Measurements from ENCODE around the gene ADORA2A. TPM values are rescaled to one million over a fixed set of nuclear protein-coding genes. Genes with fewer than 3 reads are reported as not detected.
"Not testable (repeated sequence)": the region's sequence is repeated elsewhere in the genome, so short reads cannot be mapped to it uniquely, and the experiment has no call there.

ADORA2A gene
- total RNA-seq, 1 donor from 2014 or later = 20.2 TPM

GRCh38 chr22:24481641-24482040 is 54.2 kb downstream of the ADORA2A start:
- Mint-ChIP-seq H3K4me3 (ENCODE audit: low read depth) (no peak overlapping the region), H3K9me3 (no peaks in the 10 kb centered on the region), H3K36me3 (ENCODE audit: low read depth) (no peaks in the 10 kb centered on the region), H3K27ac (no peak overlapping the region), H3K4me1 (ENCODE audit: low read depth) (peaks cover 14% of the 10 kb centered on the region), H3K27me3 (ENCODE audit: low read depth) (peaks cover 17% of the 10 kb centered on the region)
- DNase-seq (ENCODE audit: low spot score) = no peak
- intact Hi-C loops (cut with micrococcal nuclease) = no loop called here

DNA sequence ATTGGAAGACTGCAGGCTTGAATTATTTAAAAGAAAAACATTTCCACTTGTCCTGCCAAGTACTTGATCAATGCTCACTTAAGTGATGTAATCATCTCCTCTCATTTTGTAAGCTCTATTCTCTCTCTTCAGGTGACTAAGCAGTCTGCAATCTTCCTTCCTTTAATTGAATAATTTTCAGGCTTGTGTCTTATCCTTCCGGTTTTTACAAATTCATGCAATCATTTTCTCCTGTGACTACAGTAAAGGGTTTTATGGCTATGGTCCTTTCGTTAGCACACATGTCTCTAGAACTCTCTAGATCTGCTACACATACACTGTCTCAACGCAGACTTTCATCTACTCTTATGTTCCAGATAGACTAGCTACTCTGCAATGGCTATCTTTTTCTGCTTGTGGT is 55.2 kb downstream of the ADORA2A start:
- Mint-ChIP-seq H3K9me3 (no peaks in the 10 kb centered on the region), H3K36me3 (ENCODE audit: low read depth) (no peaks in the 10 kb centered on the region), H3K4me1 (ENCODE audit: low read depth) (peaks cover 24% of the 10 kb centered on the region), H3K27me3 (ENCODE audit: low read depth) (peaks cover 17% of the 10 kb centered on the region), H3K4me3 (ENCODE audit: low read depth) (no peak overlapping the region), H3K27ac (no peak overlapping the region)
- intact Hi-C loops (cut with micrococcal nuclease) = no loop called here
- DNase-seq (ENCODE audit: low spot score) = no peak

DNA sequence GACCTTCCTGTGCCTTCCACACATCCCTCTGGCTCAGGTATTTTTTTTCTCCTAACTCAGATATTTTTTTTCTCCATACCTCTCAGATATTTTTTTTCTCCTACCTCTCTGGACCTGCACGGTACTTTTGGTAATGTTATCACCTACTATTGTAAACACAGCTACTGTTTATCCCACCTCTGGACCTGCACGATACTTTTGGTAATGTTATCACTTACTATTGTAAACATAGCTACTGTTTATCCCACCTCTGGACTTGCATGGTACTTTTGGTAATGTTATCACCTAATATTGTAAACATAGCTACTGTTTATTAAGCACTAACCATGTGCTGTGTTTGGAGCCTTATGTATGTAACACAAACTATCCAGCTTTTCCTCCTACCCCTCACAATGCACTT is 55.6 kb downstream of the ADORA2A start:
- Mint-ChIP-seq H3K27me3 (ENCODE audit: low read depth) (peaks cover 17% of the 10 kb centered on the region), H3K9me3 (no peaks in the 10 kb centered on the region), H3K27ac (no peak overlapping the region), H3K36me3 (ENCODE audit: low read depth) (no peaks in the 10 kb centered on the region), H3K4me1 (ENCODE audit: low read depth) (peaks cover 24% of the 10 kb centered on the region), H3K4me3 (ENCODE audit: low read depth) (no peak overlapping the region)
- intact Hi-C loops (cut with micrococcal nuclease) = no loop called here
- DNase-seq (ENCODE audit: low spot score) = no peak

GRCh38 chr22:24483976-24484545 is 56.7 kb downstream of the ADORA2A start:
- Mint-ChIP-seq H3K36me3 (ENCODE audit: low read depth) (no peaks in the 10 kb centered on the region), H3K4me3 (ENCODE audit: low read depth) (no peak overlapping the region), H3K9me3 (no peaks in the 10 kb centered on the region), H3K27me3 (ENCODE audit: low read depth) (peaks cover 17% of the 10 kb centered on the region), H3K27ac (no peak overlapping the region), H3K4me1 (ENCODE audit: low read depth) (peaks cover 24% of the 10 kb centered on the region)
- no peak for DNase-seq (ENCODE audit: low spot score)
- intact Hi-C loops (cut with micrococcal nuclease) = no loop called here

GRCh38 chr22:24485170-24485569 is 57.8 kb downstream of the ADORA2A start:
- DNase-seq (ENCODE audit: low spot score) = no peak
- intact Hi-C loops (cut with micrococcal nuclease) = loop anchor here (5.0 kb wide), 1 partner anchor 38 kb away; no protein-coding TSS in a partner anchor
- no peaks in the 10 kb centered on the region for H3K36me3 Mint-ChIP-seq (ENCODE audit: low read depth)
- H3K9me3 Mint-ChIP-seq = no peaks in the 10 kb centered on the region
- H3K27ac Mint-ChIP-seq = no peak overlapping the region
- peaks cover 23% of the 10 kb centered on the region for H3K27me3 Mint-ChIP-seq (ENCODE audit: low read depth)
- H3K4me1 Mint-ChIP-seq (ENCODE audit: low read depth) = peaks cover 24% of the 10 kb centered on the region
- no peak overlapping the region for H3K4me3 Mint-ChIP-seq (ENCODE audit: low read depth)

DNA sequence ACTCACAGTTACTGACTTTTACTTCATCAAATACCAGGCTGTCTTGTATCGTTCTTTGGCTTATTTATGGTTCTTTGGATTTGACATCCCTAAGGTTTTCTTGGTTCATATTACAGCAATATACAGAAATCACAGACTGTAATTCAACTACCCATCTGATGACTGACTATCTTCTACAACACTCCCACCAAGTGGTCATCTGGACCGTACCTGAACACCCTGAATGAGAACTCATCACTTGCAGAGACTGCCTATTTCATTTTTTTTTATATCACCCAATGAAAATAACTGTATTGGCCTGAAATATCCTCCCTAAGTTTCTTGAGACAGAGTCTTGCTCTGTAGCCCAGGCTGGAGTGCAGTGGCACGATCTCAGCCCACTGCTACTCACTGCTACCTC is 58.2 kb downstream of the ADORA2A start:
- H3K9me3 Mint-ChIP-seq = no peaks in the 10 kb centered on the region
- no peaks in the 10 kb centered on the region for H3K36me3 Mint-ChIP-seq (ENCODE audit: low read depth)
- peaks cover 24% of the 10 kb centered on the region for H3K4me1 Mint-ChIP-seq (ENCODE audit: low read depth)
- no peak overlapping the region for H3K27ac Mint-ChIP-seq
- peaks cover 26% of the 10 kb centered on the region for H3K27me3 Mint-ChIP-seq (ENCODE audit: low read depth)
- no peak for DNase-seq (ENCODE audit: low spot score)
- no peak overlapping the region for H3K4me3 Mint-ChIP-seq (ENCODE audit: low read depth)
- intact Hi-C loops (cut with micrococcal nuclease) = loop anchor here (1.0 to 5.0 kb wide), 5 partner anchors 25 to 106 kb away; no protein-coding TSS in a partner anchor

- peaks cover 24% of the 10 kb centered on the region for H3K4me1 Mint-ChIP-seq (ENCODE audit: low read depth)
- H3K27me3 Mint-ChIP-seq (ENCODE audit: low read depth) = peaks cover 24% of the 10 kb centered on the region
- no peak overlapping the region for H3K27ac Mint-ChIP-seq
- intact Hi-C loops (cut with micrococcal nuclease) = loop anchor here (1.0 to 5.0 kb wide), 5 partner anchors 25 to 107 kb away; no protein-coding TSS in a partner anchor
- peak; percentile 24 for DNase-seq (ENCODE audit: low spot score)
- no peaks in the 10 kb centered on the region for H3K36me3 Mint-ChIP-seq (ENCODE audit: low read depth)
- H3K9me3 Mint-ChIP-seq = no peaks in the 10 kb centered on the region
- no peak overlapping the region for H3K4me3 Mint-ChIP-seq (ENCODE audit: low read depth)
These were observed 59.1 kb downstream of the ADORA2A start for GRCh38 chr22:24486501-24486921.

DNA sequence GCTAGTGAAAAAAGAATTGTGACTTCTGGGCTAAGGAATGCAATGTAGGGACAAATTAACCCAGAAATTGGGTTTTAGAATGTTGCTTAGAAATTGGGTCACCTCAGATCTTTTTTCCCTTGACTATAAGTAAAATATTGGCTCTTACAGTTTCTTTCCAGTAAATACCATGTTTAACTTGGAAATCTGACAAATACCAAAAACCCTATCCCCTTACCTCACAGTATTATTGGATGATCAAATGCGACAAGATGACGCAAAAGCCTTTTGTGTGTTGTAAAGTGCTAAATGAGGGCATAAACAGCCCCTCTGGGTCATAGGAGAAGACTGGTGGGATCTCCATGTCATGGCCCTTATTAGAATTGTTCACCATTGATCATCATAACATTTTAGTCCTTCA is 61.6 kb downstream of the ADORA2A start:
- peaks cover 36% of the 10 kb centered on the region for H3K27me3 Mint-ChIP-seq (ENCODE audit: low read depth)
- peaks cover 22% of the 10 kb centered on the region for H3K4me1 Mint-ChIP-seq (ENCODE audit: low read depth)
- H3K9me3 Mint-ChIP-seq = no peaks in the 10 kb centered on the region
- no peaks in the 10 kb centered on the region for H3K36me3 Mint-ChIP-seq (ENCODE audit: low read depth)
- intact Hi-C loops (cut with micrococcal nuclease) = loop anchor here (5.0 kb wide), 1 partner anchor 42 kb away; no protein-coding TSS in a partner anchor
- no peak overlapping the region for H3K27ac Mint-ChIP-seq
- H3K4me3 Mint-ChIP-seq (ENCODE audit: low read depth) = no peak overlapping the region
- no peak for DNase-seq (ENCODE audit: low spot score)

GRCh38 chr22:24489434-24489833 is 62.0 kb downstream of the ADORA2A start:
- H3K36me3 Mint-ChIP-seq (ENCODE audit: low read depth); H3K9me3 Mint-ChIP-seq; DNase-seq (ENCODE audit: low spot score); H3K4me3 Mint-ChIP-seq (ENCODE audit: low read depth); H3K27ac Mint-ChIP-seq: not testable (repeated sequence)
- peaks cover 37% of the 10 kb centered on the region for H3K27me3 Mint-ChIP-seq (ENCODE audit: low read depth)
- peaks cover 22% of the 10 kb centered on the region for H3K4me1 Mint-ChIP-seq (ENCODE audit: low read depth)
- intact Hi-C loops (cut with micrococcal nuclease) = loop anchor here (5.0 kb wide), 1 partner anchor 42 kb away; no protein-coding TSS in a partner anchor

Other genes starting within 250 kb of the ADORA2A start
- gene SUSD2, start 246.1 kb upstream of the ADORA2A start, total RNA-seq = 0.32 and 0.64 TPM in 2 replicates
- gene GGT5, start 182.5 kb upstream of the ADORA2A start, total RNA-seq = 0.05 TPM in 1 of 2 replicates, not detected in the other
- 35.9 and 40.9 TPM in 2 replicates for gene SPECC1L, start 156.8 kb upstream of the ADORA2A start, total RNA-seq
- 0.09 and 0.11 TPM in 2 replicates for gene UPB1, start 67.7 kb downstream of the ADORA2A start, total RNA-seq
- 115 and 128 TPM in 2 replicates for gene GUCD1, start 127.5 kb downstream of the ADORA2A start, total RNA-seq
- gene SNRPD3, start 128.4 kb downstream of the ADORA2A start, total RNA-seq = 148 and 160 TPM in 2 replicates
- 4.5 and 4.7 TPM in 2 replicates for gene LRRC75B, start 165.5 kb downstream of the ADORA2A start, total RNA-seq
- gene GGT1, start 175.6 kb downstream of the ADORA2A start, total RNA-seq = 46.2 and 47.0 TPM in 2 replicates

All from activated T-helper 2 cell treated with anti-CD3 and anti-CD28 coated beads, Interferon-gamma antibody, Interleukin-2, Interleukin-4, amounts not matched to agents 10 μg/mL and 5 μg/mL and 100 μg/mL, durations not matched to agents 14 hours and 24 hours and 36 hours (primary cell).